ENCODE data around the gene GDPD4. TPM values are rescaled to one million over a fixed set of nuclear protein-coding genes. Genes with fewer than 3 reads are reported as not detected.

The GDPD4 gene
- total RNA-seq, 1 experiment from 2014 or later = not detected

DNA sequence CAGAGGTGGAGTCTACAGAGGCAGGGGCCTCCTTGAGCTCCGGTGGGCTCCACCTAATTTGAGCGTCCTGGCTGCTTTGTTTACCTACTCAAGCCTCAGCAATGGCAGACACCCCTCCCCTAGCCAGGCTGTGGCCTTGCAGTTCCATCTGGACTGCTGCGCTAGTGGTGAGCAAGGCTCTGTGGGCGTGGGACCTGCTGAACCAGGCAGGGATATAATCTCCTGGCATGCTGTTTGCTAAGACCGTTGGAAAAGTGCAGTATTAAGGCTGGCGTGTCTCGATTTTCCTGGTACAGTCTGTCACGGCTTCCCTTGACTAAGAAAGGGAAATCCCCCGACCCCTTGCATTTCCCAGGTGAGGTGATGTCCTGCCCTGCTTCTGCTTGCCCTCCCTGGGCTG lies 77.7 kb downstream of the GDPD4 start:
- H3K36me3 ChIP-seq (ENCODE audit: control insufficient read depth in 1 of 2, insufficient read depth in 2 of 2, low read length in 2 of 2) = no peaks in the 10 kb centered on the region
- no peak overlapping the region for H3K4me2 ChIP-seq (ENCODE audit: low read length)
- TF ChIP-seq POLR2A (IDR thresholded peaks at IDR 0.05; ENCODE audit: borderline replicate concordance, extremely low read depth, insufficient read depth, insufficient read length) (no peak), YY1 (IDR thresholded peaks at IDR 0.05; ENCODE audit: extremely low read depth, insufficient replicate concordance, low read depth, low read length) (no peak), CEBPB (IDR thresholded peaks at IDR 0.05; ENCODE audit: low read depth) (no peak), EGR1 (IDR thresholded peaks at IDR 0.05; ENCODE audit: low read depth) (no peak), ELF1 (IDR thresholded peaks at IDR 0.05; ENCODE audit: borderline replicate concordance, low read depth) (no peak), TCF7L2 (IDR thresholded peaks at IDR 0.05; ENCODE audit: borderline replicate concordance, extremely low read depth, insufficient read depth, insufficient read length) (no peak), EZH2 (IDR thresholded peaks at IDR 0.05) (no peak), POLR2AphosphoS5 (IDR thresholded peaks at IDR 0.05; ENCODE audit: low read depth, low read length) (no peak)
- ChIA-PET CTCF (no interaction called here), RAD21 (ENCODE audit: low non-redundant PET in 1 of 2, low total read pairs in 2 of 2, uncharacterized antibody in 2 of 2, unreplicated experiment in 2 of 2) (no interaction called here), POLR2A (no interaction called here)
- H3K79me2 ChIP-seq (ENCODE audit: insufficient read depth, low read length) = no peaks in the 10 kb centered on the region
- H3K27ac ChIP-seq (ENCODE audit: low read depth, low read length) = no peak overlapping the region
- no peak overlapping the region for H3K9ac ChIP-seq (ENCODE audit: low read length)
- no peak for ATAC-seq
- no peak overlapping the region for H3K4me3 ChIP-seq (replicated peaks in 1 of 2; ENCODE audit: low read depth in 1 of 2, low read length in 2 of 2)
- no peaks in the 10 kb centered on the region for H3K9me3 ChIP-seq (ENCODE audit: control insufficient read depth in 1 of 2, insufficient read depth in 1 of 2, low read depth in 1 of 2, low read length in 2 of 2)
- no peak overlapping the region for H2AFZ ChIP-seq (ENCODE audit: low read depth, low read length, poor library complexity, severe bottlenecking)
- H3K9me2 ChIP-seq (ENCODE audit: insufficient read depth) = no peaks in the 10 kb centered on the region
- no peak for DNase-seq (ENCODE audit: low read depth, low spot score)
- no peaks in the 10 kb centered on the region for H3K27me3 ChIP-seq (ENCODE audit: insufficient read depth, low read length)
- no TSS peak for BruUV-seq (replicated peaks)
- H3K4me1 ChIP-seq (ENCODE audit: control insufficient read depth in 1 of 2, insufficient read depth in 2 of 2, low read length in 2 of 2) = no peaks in the 10 kb centered on the region
- intact Hi-C loops (cut with micrococcal nuclease) = no loop called here
- no peaks in the 10 kb centered on the region for H4K20me1 ChIP-seq (ENCODE audit: insufficient read depth)

GRCh38 chr11:77217156-77217555 lies 84.3 kb downstream of the GDPD4 start:
- no peak for ATAC-seq
- ChIA-PET CTCF (no interaction called here), RAD21 (ENCODE audit: low non-redundant PET in 1 of 2, low total read pairs in 2 of 2, uncharacterized antibody in 2 of 2, unreplicated experiment in 2 of 2) (no interaction called here), POLR2A (no interaction called here)
- no peak for DNase-seq (ENCODE audit: low read depth, low spot score)
- Histone ChIP-seq H3K4me3 (replicated peaks in 1 of 2; ENCODE audit: low read depth in 1 of 2, low read length in 2 of 2) (no peak overlapping the region), H3K9ac (ENCODE audit: low read length) (no peak overlapping the region), H3K27ac (ENCODE audit: low read depth, low read length) (no peak overlapping the region), H4K20me1 (ENCODE audit: insufficient read depth) (no peaks in the 10 kb centered on the region), H3K9me3 (ENCODE audit: control insufficient read depth in 1 of 2, insufficient read depth in 1 of 2, low read depth in 1 of 2, low read length in 2 of 2) (no peaks in the 10 kb centered on the region), H2AFZ (ENCODE audit: low read depth, low read length, poor library complexity, severe bottlenecking) (no peak overlapping the region), H3K4me2 (ENCODE audit: low read length) (no peak overlapping the region), H3K4me1 (ENCODE audit: control insufficient read depth in 1 of 2, insufficient read depth in 2 of 2, low read length in 2 of 2) (no peaks in the 10 kb centered on the region), H3K9me2 (ENCODE audit: insufficient read depth) (no peaks in the 10 kb centered on the region), H3K27me3 (ENCODE audit: insufficient read depth, low read length) (no peaks in the 10 kb centered on the region), H3K36me3 (ENCODE audit: control insufficient read depth in 1 of 2, insufficient read depth in 2 of 2, low read length in 2 of 2) (no peaks in the 10 kb centered on the region), H3K79me2 (ENCODE audit: insufficient read depth, low read length) (no peaks in the 10 kb centered on the region)
- intact Hi-C loops (cut with micrococcal nuclease) = no loop called here
- TF ChIP-seq POLR2A (IDR thresholded peaks at IDR 0.05; ENCODE audit: borderline replicate concordance, extremely low read depth, insufficient read depth, insufficient read length) (no peak), ELF1 (IDR thresholded peaks at IDR 0.05; ENCODE audit: borderline replicate concordance, low read depth) (no peak), REST (IDR thresholded peaks at IDR 0.05; ENCODE audit: low read depth) (no peak), ZBTB33 (IDR thresholded peaks at IDR 0.05; ENCODE audit: extremely low read depth, insufficient replicate concordance, low read length) (no peak), MAX (IDR thresholded peaks at IDR 0.05) (no peak), EZH2phosphoT487 (IDR thresholded peaks at IDR 0.05; ENCODE audit: borderline replicate concordance) (no peak), ZNF274 (IDR thresholded peaks at IDR 0.05; ENCODE audit: low read depth, low read length) (no peak), RAD21 (IDR thresholded peaks at IDR 0.05; ENCODE audit: low read depth) (no peak), SRF (IDR thresholded peaks at IDR 0.05; ENCODE audit: low read depth) (no peak), EGR1 (IDR thresholded peaks at IDR 0.05; ENCODE audit: low read depth) (no peak)
- BruUV-seq (replicated peaks) = no TSS peak
